GM12872 (cell line): ENCODE results near the gene HEBP2.
A peak's percentile ranks its signal among the peaks of the same experiment; 100 is the strongest.

Experiments used
- CTCF ChIP-seq: IDR thresholded peaks from 3 replicates; pipeline ENCODE4 v1.5.1; 2011; ENCODE audit warnings: low read depth, mild to moderate bottlenecking, low read length, moderate library complexity; ENCODE audit not compliant: insufficient read depth

Gene HEBP2

GRCh38 chr6:138401960-138402837 lies 1.8 kb upstream of the HEBP2 start:
- TF ChIP-seq CTCF, result no peak

DNA sequence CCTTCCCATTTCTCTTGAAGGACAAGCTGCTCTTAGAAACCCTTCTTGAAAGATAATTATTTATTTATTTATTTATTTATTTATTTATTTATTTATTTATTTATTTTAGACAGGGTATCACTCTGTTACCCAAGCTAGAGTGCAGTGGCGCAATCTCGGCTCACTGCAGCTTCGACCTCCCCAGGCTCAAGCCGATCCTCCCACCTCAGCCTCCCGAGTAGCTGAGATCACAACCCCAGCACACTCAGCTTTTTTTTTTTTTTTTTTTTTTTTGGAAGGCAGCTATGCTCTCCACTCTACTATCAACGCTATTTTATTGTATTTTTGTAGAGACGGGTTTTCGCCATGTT lies 1.2 kb upstream of the HEBP2 start:
- TF ChIP-seq CTCF, result no peak

GRCh38 chr6:138403324-138403800 lies 661 bp upstream of the HEBP2 start:
- peak; percentile 43; the same call in 2 of the 3 replicates for TF ChIP-seq CTCF

DNA sequence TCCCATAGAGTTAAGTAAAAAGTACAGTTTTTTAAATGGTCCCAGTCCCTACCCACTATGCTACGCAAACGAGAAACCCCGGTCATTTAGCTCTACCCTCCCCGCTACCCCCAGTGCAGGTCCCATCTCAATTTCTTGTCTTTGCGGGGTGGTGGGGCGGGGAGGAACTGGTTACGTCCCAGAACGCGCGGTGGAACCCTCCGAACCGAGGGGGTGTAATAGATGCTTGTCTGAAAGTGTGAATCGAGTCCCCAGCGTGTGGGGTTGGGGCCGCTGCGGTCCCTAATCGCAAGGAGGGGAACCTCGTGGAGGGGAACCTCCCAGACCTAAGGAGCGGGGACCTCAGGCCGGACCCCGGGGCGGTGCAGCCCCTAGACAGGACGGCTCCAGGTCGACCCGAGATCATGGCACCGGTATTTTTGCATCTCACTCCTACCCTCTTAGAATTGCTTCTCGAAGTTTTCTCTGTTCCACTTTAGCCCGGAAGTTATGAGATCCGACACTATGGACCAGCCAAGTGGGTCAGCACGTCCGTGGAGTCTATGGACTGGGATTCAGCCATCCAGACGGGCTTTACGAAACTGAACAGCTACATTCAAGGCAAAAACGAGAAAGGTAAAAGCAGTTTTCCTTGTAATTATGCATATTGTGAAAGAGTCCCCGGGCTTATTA lies 779 bp downstream of the HEBP2 start:
- no peak for TF ChIP-seq CTCF

DNA sequence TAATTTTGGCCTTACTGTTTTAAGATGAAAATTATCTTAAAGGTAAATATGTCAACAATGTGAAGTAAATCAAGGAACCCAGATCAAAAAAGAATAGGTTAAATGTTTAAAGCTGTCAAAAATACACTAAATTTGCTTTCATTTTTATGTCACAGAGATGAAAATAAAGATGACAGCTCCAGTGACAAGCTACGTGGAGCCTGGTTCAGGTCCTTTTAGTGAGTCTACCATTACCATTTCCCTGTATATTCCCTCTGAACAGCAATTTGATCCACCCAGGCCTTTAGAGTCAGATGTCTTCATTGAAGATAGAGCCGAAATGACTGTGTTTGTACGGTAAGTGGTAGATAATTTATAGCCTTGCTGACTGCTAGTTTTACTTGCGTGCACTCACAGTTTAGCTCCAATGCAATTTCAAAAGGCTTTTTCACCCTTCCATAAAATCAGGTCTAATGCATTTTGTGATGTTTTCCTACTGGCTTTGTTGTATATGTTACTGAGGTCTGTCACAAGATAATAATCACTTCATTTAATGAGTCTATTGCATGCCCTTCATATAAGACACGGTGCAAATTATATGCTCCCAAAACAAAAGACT lies 1.9 kb downstream of the HEBP2 start:
- no peak for TF ChIP-seq CTCF

DNA sequence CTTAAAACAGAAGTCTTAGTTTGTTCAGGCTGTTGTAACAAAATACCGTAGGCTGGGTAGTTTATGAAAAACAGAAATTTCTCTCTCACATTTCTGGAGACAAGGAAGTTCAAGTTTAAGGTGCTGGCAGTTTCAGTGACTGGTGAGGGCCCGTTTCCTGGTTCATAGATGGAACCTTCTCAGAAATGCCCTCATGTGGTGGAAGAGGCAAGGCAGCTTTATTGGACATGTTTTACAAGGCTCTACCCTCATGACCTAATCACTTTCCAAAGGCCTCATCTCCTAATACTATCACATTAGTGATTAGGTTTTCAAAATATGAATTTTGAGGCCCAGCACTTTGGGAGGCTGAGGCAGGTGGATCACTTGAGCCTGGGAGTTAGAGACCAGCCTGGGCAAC lies 2.4 kb downstream of the HEBP2 start:
- no peak for TF ChIP-seq CTCF

DNA sequence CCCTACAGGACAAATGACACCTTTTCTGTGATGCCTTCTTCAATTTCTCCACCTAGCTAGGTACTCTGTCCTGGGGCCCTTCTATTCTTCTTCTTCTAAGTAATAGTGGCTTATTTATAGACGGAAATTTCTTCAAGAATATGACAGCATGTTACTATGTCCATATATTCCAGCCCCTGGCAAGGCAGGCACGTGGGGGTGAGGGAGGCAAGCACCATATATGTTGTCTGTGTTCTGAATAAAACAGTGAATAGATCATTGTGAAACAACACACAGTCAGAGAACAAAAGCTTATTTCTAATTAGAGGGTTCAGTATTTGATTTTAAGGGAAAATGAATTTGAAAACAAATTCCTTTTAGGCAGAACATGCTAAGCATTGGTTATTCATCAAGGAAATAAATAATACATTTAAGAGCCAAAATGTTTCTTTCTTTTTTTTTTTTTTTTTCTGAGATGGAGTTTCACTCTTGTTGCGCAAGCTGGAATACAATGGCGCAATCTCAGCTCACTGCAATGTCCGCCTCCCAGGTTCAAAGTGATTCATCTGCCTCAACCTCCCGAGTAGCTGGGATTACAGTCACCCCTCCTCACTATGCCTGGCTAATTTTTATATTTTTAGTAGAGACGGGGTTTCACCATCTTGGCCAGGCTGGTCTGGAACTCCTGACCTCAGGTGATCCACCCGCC lies 6.2 kb downstream of the HEBP2 start:
- no peak for TF ChIP-seq CTCF
